ENCODE measurements around the gene GAS2. TPM values are rescaled to one million over a fixed set of nuclear protein-coding genes. Genes with fewer than 3 reads are reported as not detected.
A peak's percentile ranks its signal among the peaks of the same experiment; 100 is the strongest.

The GAS2 gene
- polyA plus RNA-seq, 1 of the 3 experiments (the other 2 are of a cell fraction) = 0.72 TPM

DNA sequence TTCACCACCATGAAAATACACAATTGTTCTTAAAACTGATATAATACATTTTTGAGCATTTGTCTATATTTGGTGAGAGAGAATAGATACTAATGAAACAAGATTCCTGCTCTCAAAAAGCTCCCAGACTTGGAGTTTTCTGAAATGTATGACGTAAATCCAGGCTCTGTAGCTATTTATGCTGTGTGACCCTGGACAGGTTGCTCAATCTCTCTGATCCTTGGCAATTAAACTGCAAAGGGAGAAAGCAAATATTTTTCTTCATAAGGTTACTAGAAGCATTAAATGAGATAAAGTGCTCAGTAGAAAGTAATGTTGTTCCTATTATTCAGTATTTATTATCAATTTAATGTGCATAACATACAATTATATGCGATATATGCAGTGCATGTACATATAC lies 120.6 kb downstream of the GAS2 start:
- DNase-seq = no peak
- H3K9ac ChIP-seq = no peak overlapping the region
- TF ChIP-seq, protein P1, sequence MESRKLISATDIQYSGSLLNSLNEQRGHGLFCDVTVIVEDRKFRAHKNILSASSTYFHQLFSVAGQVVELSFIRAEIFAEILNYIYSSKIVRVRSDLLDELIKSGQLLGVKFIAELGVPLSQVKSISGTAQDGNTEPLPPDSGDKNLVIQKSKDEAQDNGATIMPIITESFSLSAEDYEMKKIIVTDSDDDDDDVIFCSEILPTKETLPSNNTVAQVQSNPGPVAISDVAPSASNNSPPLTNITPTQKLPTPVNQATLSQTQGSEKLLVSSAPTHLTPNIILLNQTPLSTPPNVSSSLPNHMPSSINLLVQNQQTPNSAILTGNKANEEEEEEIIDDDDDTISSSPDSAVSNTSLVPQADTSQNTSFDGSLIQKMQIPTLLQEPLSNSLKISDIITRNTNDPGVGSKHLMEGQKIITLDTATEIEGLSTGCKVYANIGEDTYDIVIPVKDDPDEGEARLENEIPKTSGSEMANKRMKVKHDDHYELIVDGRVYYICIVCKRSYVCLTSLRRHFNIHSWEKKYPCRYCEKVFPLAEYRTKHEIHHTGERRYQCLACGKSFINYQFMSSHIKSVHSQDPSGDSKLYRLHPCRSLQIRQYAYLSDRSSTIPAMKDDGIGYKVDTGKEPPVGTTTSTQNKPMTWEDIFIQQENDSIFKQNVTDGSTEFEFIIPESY (IDR thresholded peaks at IDR 0.05; ENCODE audit: borderline replicate concordance, low read depth) = no peak
- TF ChIP-seq YY1 (IDR thresholded peaks at IDR 0.05; ENCODE audit: low read depth) (no peak), GATA2 (CRISPR knock-in tag; IDR thresholded peaks at IDR 0.05) (no peak), POLR2AphosphoS5 (IDR thresholded peaks at IDR 0.05; ENCODE audit: low read depth, low read length) (no peak), RCOR1 (IDR thresholded peaks at IDR 0.05; ENCODE audit: low read length) (no peak), RFX5 (IDR thresholded peaks at IDR 0.05; ENCODE audit: low read length) (no peak)
- no peaks in the 10 kb centered on the region for H4K20me1 ChIP-seq (ENCODE audit: insufficient read depth)
- peaks cover 0 to 12% of the 10 kb centered on the region in 2 experiments; a peak in 2 of 4 replicates for H3K4me1 ChIP-seq (ENCODE audit: control insufficient read depth in 1 of 2, insufficient read depth in 2 of 2, low read depth in 1 of 2, low read length in 1 of 2)
- no peak overlapping the region for H2AFZ ChIP-seq (ENCODE audit: low read depth)
- no peaks in the 10 kb centered on the region for H3K9me2 ChIP-seq
- no peaks in the 10 kb centered on the region for H3K9me3 ChIP-seq
- H3K27me3 ChIP-seq (ENCODE audit: insufficient read depth) = no peaks in the 10 kb centered on the region
- H3K4me2 ChIP-seq = no peak overlapping the region
- ChIA-PET POLR2A (no interaction called here), CTCF (interaction anchor here (0.5 to 2.8 kb wide), 47 partner anchors 10 to 1792 kb away, joined by 3 to 45 read pairs (median 6); partner anchors contain the start of gene SVIP)
- peaks cover 5% of the 10 kb centered on the region for H3F3A ChIP-seq (replicated peaks; ENCODE audit: insufficient read depth)
- no peaks in the 10 kb centered on the region for H3K79me2 ChIP-seq (ENCODE audit: insufficient read depth)
- 68% methylated on average over 2 of the region's 2 CpGs for WGBS (ENCODE audit: low lambda C conversion rate)
- H3K4me3 ChIP-seq (ENCODE audit: low read depth in 2 of 2, low read length in 1 of 2) = no peak overlapping the region
- H3K27ac ChIP-seq (ENCODE audit: low read depth in 2 of 2, low read length in 1 of 2) = no peak overlapping the region
- H3K36me3 ChIP-seq (replicated peaks in 1 of 2; ENCODE audit: control insufficient read depth in 1 of 2, insufficient read depth in 2 of 2, low read length in 1 of 2) = no peaks in the 10 kb centered on the region

DNA sequence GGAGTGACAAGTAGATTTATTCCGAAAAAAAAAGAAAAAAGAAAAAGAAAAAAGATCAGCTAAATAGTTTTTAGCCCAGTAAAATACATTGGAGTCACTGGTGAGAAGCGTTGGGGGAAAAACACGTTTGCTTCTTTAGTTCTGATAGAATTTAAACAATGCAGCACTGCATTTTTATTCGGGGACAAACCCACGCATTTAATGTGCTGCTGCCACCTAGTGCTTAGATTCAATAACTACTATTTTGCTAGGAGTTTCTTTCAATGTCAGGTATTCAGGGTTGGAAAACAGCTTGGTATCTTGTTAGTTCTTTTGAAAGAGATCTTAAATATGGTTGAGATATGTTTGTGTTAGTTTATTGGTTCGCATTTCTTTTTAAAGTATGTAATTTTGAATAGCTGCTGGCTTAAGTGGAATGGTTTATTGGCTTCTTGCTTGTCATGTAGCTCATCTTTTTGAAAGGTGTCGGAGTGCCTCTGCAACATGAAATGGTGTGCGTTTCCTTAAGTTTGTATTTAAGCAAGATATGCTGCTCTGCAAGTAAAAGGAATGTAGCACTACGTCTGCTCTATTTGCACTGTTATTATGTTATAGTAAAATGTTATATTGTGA lies 121.2 kb downstream of the GAS2 start:
- no peak overlapping the region for H3K27ac ChIP-seq (ENCODE audit: low read depth in 2 of 2, low read length in 1 of 2)
- peaks cover 0 to 15% of the 10 kb centered on the region in 2 experiments; a peak in 2 of 4 replicates for H3K4me1 ChIP-seq (ENCODE audit: control insufficient read depth in 1 of 2, insufficient read depth in 2 of 2, low read depth in 1 of 2, low read length in 1 of 2)
- DNase-seq = peak; percentile 46
- no peaks in the 10 kb centered on the region for H3K79me2 ChIP-seq (ENCODE audit: insufficient read depth)
- 22% methylated on average over 9 of the region's 9 CpGs for WGBS (ENCODE audit: low lambda C conversion rate)
- no peaks in the 10 kb centered on the region for H3K27me3 ChIP-seq (ENCODE audit: insufficient read depth)
- H3K36me3 ChIP-seq (replicated peaks in 1 of 2; ENCODE audit: control insufficient read depth in 1 of 2, insufficient read depth in 2 of 2, low read length in 1 of 2) = no peaks in the 10 kb centered on the region
- no peak overlapping the region for H3K4me2 ChIP-seq
- H4K20me1 ChIP-seq (ENCODE audit: insufficient read depth) = no peaks in the 10 kb centered on the region
- ChIA-PET CTCF (interaction anchor here (0.5 to 2.8 kb wide), 70 partner anchors 8 to 1792 kb away, joined by 3 to 45 read pairs (median 4); partner anchors contain the start of gene SVIP), POLR2A (no interaction called here)
- no peak overlapping the region for H2AFZ ChIP-seq (ENCODE audit: low read depth)
- H3K4me3 ChIP-seq (ENCODE audit: low read depth in 2 of 2, low read length in 1 of 2) = no peak overlapping the region
- no peaks in the 10 kb centered on the region for H3K9me2 ChIP-seq
- TF ChIP-seq SIN3A (IDR thresholded peaks at IDR 0.05; ENCODE audit: borderline replicate concordance, low read depth, low read length) (no peak), RFX5 (IDR thresholded peaks at IDR 0.05; ENCODE audit: low read length) (peak; percentile 32; the same call in 1 of the 2 replicates), SMC3 (IDR thresholded peaks at IDR 0.05; ENCODE audit: low read depth, low read length) (peak; percentile 62), RAD21 (IDR thresholded peaks at IDR 0.05; ENCODE audit: low read length) (peak; percentile 86), FOSL2 (IDR thresholded peaks at IDR 0.05; ENCODE audit: borderline replicate concordance, low read depth) (no peak)
- TF ChIP-seq, protein P2, sequence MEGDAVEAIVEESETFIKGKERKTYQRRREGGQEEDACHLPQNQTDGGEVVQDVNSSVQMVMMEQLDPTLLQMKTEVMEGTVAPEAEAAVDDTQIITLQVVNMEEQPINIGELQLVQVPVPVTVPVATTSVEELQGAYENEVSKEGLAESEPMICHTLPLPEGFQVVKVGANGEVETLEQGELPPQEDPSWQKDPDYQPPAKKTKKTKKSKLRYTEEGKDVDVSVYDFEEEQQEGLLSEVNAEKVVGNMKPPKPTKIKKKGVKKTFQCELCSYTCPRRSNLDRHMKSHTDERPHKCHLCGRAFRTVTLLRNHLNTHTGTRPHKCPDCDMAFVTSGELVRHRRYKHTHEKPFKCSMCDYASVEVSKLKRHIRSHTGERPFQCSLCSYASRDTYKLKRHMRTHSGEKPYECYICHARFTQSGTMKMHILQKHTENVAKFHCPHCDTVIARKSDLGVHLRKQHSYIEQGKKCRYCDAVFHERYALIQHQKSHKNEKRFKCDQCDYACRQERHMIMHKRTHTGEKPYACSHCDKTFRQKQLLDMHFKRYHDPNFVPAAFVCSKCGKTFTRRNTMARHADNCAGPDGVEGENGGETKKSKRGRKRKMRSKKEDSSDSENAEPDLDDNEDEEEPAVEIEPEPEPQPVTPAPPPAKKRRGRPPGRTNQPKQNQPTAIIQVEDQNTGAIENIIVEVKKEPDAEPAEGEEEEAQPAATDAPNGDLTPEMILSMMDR (IDR thresholded peaks at IDR 0.05) = peak; percentile 83
- TF ChIP-seq, protein P3, sequence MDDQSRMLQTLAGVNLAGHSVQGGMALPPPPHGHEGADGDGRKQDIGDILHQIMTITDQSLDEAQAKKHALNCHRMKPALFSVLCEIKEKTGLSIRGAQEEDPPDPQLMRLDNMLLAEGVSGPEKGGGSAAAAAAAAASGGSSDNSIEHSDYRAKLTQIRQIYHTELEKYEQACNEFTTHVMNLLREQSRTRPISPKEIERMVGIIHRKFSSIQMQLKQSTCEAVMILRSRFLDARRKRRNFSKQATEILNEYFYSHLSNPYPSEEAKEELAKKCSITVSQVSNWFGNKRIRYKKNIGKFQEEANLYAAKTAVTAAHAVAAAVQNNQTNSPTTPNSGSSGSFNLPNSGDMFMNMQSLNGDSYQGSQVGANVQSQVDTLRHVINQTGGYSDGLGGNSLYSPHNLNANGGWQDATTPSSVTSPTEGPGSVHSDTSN (IDR thresholded peaks at IDR 0.05) = no peak
- H3K9ac ChIP-seq = no peak overlapping the region
- H3F3A ChIP-seq (replicated peaks; ENCODE audit: insufficient read depth) = peaks cover 11% of the 10 kb centered on the region
- H3K9me3 ChIP-seq = no peaks in the 10 kb centered on the region

All from SK-N-SH (cell line).